ENCODE results near the gene PHLPP1. TPM values are rescaled to one million over a fixed set of nuclear protein-coding genes. Genes with fewer than 3 reads are reported as not detected.

PHLPP1 gene
- total and polyA plus RNA-seq, 2 experiments from 2014 or later, result 15.7 to 73.6 TPM

- peaks cover 75% of the 10 kb centered on the region for H3K36me3 Mint-ChIP-seq (ENCODE audit: low read depth)
- no peaks in the 10 kb centered on the region for H3K9me2 ChIP-seq (ENCODE audit: insufficient read depth)
- H2AFZ ChIP-seq, result no peak overlapping the region
- H3K4me3 Mint-ChIP-seq, result no peak overlapping the region
- peak overlapping the region; percentile 8; the same call in 1 of the 2 replicates for H3K27ac Mint-ChIP-seq
- DNase-seq (ENCODE audit: low spot score), result peak; percentile 35
- ATAC-seq, result peak; percentile 81
- TF ChIP-seq CREB1 (CRISPR knock-in tag; IDR thresholded peaks at IDR 0.05; ENCODE audit: low read depth) (no peak), ETS1 (IDR thresholded peaks at IDR 0.05) (no peak), EZH2 (IDR thresholded peaks at IDR 0.05; ENCODE audit: low read depth, unreplicated experiment) (no peak), STAT1 (IDR thresholded peaks at IDR 0.05; ENCODE audit: unreplicated experiment) (no peak), ZNF331 (CRISPR knock-in tag; IDR thresholded peaks at IDR 0.05; ENCODE audit: low read depth) (no peak), POLR2AphosphoS5 (IDR thresholded peaks at IDR 0.05; ENCODE audit: low read depth) (no peak), JUNB (IDR thresholded peaks at IDR 0.05; ENCODE audit: unreplicated experiment) (no peak), EZH2phosphoT487 (IDR thresholded peaks at IDR 0.05; ENCODE audit: unreplicated experiment) (no peak), NANOG (IDR thresholded peaks at IDR 0.05; ENCODE audit: borderline replicate concordance) (no peak), ZNF114 (CRISPR knock-in tag; IDR thresholded peaks at IDR 0.05) (no peak)
- TF ChIP-seq, protein P1, sequence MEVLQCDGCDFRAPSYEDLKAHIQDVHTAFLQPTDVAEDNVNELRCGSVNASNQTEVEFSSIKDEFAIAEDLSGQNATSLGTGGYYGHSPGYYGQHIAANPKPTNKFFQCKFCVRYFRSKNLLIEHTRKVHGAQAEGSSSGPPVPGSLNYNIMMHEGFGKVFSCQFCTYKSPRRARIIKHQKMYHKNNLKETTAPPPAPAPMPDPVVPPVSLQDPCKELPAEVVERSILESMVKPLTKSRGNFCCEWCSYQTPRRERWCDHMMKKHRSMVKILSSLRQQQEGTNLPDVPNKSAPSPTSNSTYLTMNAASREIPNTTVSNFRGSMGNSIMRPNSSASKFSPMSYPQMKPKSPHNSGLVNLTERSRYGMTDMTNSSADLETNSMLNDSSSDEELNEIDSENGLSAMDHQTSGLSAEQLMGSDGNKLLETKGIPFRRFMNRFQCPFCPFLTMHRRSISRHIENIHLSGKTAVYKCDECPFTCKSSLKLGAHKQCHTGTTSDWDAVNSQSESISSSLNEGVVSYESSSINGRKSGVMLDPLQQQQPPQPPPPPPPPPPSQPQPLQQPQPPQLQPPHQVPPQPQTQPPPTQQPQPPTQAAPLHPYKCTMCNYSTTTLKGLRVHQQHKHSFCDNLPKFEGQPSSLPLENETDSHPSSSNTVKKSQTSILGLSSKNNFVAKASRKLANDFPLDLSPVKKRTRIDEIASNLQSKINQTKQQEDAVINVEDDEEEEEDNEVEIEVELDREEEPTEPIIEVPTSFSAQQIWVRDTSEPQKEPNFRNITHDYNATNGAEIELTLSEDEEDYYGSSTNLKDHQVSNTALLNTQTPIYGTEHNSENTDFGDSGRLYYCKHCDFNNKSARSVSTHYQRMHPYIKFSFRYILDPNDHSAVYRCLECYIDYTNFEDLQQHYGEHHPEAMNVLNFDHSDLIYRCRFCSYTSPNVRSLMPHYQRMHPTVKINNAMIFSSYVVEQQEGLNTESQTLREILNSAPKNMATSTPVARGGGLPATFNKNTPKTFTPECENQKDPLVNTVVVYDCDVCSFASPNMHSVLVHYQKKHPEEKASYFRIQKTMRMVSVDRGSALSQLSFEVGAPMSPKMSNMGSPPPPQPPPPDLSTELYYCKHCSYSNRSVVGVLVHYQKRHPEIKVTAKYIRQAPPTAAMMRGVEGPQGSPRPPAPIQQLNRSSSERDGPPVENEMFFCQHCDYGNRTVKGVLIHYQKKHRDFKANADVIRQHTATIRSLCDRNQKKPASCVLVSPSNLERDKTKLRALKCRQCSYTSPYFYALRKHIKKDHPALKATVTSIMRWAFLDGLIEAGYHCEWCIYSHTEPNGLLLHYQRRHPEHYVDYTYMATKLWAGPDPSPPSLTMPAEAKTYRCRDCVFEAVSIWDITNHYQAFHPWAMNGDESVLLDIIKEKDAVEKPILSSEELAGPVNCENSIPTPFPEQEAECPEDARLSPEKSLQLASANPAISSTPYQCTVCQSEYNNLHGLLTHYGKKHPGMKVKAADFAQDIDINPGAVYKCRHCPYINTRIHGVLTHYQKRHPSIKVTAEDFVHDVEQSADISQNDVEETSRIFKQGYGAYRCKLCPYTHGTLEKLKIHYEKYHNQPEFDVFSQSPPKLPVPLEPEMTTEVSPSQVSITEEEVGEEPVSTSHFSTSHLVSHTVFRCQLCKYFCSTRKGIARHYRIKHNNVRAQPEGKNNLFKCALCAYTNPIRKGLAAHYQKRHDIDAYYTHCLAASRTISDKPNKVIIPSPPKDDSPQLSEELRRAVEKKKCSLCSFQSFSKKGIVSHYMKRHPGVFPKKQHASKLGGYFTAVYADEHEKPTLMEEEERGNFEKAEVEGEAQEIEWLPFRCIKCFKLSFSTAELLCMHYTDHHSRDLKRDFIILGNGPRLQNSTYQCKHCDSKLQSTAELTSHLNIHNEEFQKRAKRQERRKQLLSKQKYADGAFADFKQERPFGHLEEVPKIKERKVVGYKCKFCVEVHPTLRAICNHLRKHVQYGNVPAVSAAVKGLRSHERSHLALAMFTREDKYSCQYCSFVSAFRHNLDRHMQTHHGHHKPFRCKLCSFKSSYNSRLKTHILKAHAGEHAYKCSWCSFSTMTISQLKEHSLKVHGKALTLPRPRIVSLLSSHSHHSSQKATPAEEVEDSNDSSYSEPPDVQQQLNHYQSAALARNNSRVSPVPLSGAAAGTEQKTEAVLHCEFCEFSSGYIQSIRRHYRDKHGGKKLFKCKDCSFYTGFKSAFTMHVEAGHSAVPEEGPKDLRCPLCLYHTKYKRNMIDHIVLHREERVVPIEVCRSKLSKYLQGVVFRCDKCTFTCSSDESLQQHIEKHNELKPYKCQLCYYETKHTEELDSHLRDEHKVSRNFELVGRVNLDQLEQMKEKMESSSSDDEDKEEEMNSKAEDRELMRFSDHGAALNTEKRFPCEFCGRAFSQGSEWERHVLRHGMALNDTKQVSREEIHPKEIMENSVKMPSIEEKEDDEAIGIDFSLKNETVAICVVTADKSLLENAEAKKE (CRISPR knock-in tag; IDR thresholded peaks at IDR 0.05), result no peak
- TF ChIP-seq, protein P2, sequence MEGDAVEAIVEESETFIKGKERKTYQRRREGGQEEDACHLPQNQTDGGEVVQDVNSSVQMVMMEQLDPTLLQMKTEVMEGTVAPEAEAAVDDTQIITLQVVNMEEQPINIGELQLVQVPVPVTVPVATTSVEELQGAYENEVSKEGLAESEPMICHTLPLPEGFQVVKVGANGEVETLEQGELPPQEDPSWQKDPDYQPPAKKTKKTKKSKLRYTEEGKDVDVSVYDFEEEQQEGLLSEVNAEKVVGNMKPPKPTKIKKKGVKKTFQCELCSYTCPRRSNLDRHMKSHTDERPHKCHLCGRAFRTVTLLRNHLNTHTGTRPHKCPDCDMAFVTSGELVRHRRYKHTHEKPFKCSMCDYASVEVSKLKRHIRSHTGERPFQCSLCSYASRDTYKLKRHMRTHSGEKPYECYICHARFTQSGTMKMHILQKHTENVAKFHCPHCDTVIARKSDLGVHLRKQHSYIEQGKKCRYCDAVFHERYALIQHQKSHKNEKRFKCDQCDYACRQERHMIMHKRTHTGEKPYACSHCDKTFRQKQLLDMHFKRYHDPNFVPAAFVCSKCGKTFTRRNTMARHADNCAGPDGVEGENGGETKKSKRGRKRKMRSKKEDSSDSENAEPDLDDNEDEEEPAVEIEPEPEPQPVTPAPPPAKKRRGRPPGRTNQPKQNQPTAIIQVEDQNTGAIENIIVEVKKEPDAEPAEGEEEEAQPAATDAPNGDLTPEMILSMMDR (conservative IDR thresholded peaks at IDR 0.05; ENCODE audit: low read depth in 2 of 2), result no peak
- TF ChIP-seq, protein P3, sequence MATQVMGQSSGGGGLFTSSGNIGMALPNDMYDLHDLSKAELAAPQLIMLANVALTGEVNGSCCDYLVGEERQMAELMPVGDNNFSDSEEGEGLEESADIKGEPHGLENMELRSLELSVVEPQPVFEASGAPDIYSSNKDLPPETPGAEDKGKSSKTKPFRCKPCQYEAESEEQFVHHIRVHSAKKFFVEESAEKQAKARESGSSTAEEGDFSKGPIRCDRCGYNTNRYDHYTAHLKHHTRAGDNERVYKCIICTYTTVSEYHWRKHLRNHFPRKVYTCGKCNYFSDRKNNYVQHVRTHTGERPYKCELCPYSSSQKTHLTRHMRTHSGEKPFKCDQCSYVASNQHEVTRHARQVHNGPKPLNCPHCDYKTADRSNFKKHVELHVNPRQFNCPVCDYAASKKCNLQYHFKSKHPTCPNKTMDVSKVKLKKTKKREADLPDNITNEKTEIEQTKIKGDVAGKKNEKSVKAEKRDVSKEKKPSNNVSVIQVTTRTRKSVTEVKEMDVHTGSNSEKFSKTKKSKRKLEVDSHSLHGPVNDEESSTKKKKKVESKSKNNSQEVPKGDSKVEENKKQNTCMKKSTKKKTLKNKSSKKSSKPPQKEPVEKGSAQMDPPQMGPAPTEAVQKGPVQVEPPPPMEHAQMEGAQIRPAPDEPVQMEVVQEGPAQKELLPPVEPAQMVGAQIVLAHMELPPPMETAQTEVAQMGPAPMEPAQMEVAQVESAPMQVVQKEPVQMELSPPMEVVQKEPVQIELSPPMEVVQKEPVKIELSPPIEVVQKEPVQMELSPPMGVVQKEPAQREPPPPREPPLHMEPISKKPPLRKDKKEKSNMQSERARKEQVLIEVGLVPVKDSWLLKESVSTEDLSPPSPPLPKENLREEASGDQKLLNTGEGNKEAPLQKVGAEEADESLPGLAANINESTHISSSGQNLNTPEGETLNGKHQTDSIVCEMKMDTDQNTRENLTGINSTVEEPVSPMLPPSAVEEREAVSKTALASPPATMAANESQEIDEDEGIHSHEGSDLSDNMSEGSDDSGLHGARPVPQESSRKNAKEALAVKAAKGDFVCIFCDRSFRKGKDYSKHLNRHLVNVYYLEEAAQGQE (IDR thresholded peaks at IDR 0.05; ENCODE audit: unreplicated experiment), result no peak
- no peaks in the 10 kb centered on the region for H3K9me3 Mint-ChIP-seq
- no peaks in the 10 kb centered on the region for H3F3A ChIP-seq (replicated peaks; ENCODE audit: low read depth)
- no peaks in the 10 kb centered on the region for H3K27me3 Mint-ChIP-seq (ENCODE audit: insufficient read depth, low read depth, poor library complexity)
- no peak overlapping the region for H3K4me3 ChIP-seq
- H3K27ac ChIP-seq (ENCODE audit: low read depth), result peak overlapping the region; percentile 70; the same call in 1 of the 2 replicates
- 0 out of 2 replicates have a peak overlapping the region, but pooled peaks have one; percentile 7 for H3K4me2 ChIP-seq
- H4K20me1 ChIP-seq (replicated peaks; ENCODE audit: insufficient read depth), result no peaks in the 10 kb centered on the region; the same call in 1 of the 2 replicates
- peaks cover under 1% of the 10 kb centered on the region; the same call in 1 of the 2 replicates for H3K79me2 ChIP-seq (replicated peaks; ENCODE audit: insufficient read depth)
- peaks cover 22% of the 10 kb centered on the region; the same call in 1 of the 2 replicates for H3K36me3 ChIP-seq (ENCODE audit: insufficient read depth)
- peaks cover 33% of the 10 kb centered on the region for H3K4me1 ChIP-seq (ENCODE audit: insufficient read depth)
- H3K4me1 Mint-ChIP-seq, result peaks cover 33% of the 10 kb centered on the region
- H3K27me3 ChIP-seq (ENCODE audit: insufficient read depth), result no peaks in the 10 kb centered on the region
Measured at GRCh38 chr18:62963507-62963906, 248.2 kb downstream of the PHLPP1 start.
